Measurements from ENCODE around the gene JUN. TPM values are rescaled to one million over a fixed set of nuclear protein-coding genes. Genes with fewer than 3 reads are reported as not detected.

Gene JUN
- total and polyA plus RNA-seq, 2 experiments from 2014 or later, result 23.3 to 28.5 TPM

DNA sequence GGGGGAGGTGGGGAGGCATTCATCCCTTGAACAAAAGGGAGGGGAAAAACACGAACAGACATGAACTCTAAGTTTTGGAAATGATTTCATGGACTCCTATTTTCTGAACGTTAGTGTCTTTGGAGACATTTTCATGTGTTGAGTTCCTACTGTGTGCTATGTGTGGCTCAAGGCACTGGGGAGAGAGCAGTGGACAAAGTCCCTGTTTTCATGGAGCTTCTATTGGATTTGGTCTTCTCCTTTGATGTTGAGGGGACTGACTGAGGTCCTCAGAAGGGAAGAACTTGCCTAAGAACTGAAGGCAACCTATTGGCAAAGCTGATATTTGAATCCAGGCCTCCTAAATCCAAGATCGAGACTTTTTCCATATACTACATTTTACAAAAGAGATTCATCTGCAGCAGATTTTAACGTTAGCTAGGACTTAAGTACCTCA lies 30.4 kb downstream of the JUN start:
- Histone ChIP-seq H3K4me2 (no peak overlapping the region), H3K36me3 (ENCODE audit: insufficient read depth) (no peaks in the 10 kb centered on the region), H2AFZ (peak overlapping the region; percentile 47; the same call in 1 of the 2 replicates), H3K4me1 (ENCODE audit: insufficient read depth) (peaks cover 10% of the 10 kb centered on the region; the same call in 1 of the 2 replicates), H3K9me2 (ENCODE audit: insufficient read depth) (peaks cover 13% of the 10 kb centered on the region; the same call in 1 of the 2 replicates), H3K79me2 (replicated peaks; ENCODE audit: insufficient read depth) (no peaks in the 10 kb centered on the region), H3K27me3 (ENCODE audit: insufficient read depth) (no peaks in the 10 kb centered on the region), H4K20me1 (replicated peaks; ENCODE audit: insufficient read depth) (no peaks in the 10 kb centered on the region), H3F3A (replicated peaks; ENCODE audit: low read depth) (no peaks in the 10 kb centered on the region), H3K27ac (ENCODE audit: low read depth) (no peak overlapping the region), H3K4me3 (no peak overlapping the region)
- Mint-ChIP-seq H3K4me3 (no peak overlapping the region), H3K4me1 (peaks cover 10% of the 10 kb centered on the region), H3K36me3 (ENCODE audit: low read depth) (no peaks in the 10 kb centered on the region), H3K9me3 (no peaks in the 10 kb centered on the region), H3K27ac (no peak overlapping the region), H3K27me3 (ENCODE audit: insufficient read depth, low read depth, poor library complexity) (no peaks in the 10 kb centered on the region)
- ATAC-seq, result no peak
- TF ChIP-seq, protein P1, sequence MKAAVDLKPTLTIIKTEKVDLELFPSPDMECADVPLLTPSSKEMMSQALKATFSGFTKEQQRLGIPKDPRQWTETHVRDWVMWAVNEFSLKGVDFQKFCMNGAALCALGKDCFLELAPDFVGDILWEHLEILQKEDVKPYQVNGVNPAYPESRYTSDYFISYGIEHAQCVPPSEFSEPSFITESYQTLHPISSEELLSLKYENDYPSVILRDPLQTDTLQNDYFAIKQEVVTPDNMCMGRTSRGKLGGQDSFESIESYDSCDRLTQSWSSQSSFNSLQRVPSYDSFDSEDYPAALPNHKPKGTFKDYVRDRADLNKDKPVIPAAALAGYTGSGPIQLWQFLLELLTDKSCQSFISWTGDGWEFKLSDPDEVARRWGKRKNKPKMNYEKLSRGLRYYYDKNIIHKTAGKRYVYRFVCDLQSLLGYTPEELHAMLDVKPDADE (IDR thresholded peaks at IDR 0.05), result no peak
- no peak for TF ChIP-seq POLR2AphosphoS5 (IDR thresholded peaks at IDR 0.05; ENCODE audit: low read depth)
- TF ChIP-seq ZNF331 (CRISPR knock-in tag; IDR thresholded peaks at IDR 0.05; ENCODE audit: low read depth), result no peak
- TF ChIP-seq STAT1 (IDR thresholded peaks at IDR 0.05; ENCODE audit: unreplicated experiment), result no peak
- no peak for TF ChIP-seq ZNF114 (CRISPR knock-in tag; IDR thresholded peaks at IDR 0.05)
- no peak for TF ChIP-seq EZH2 (IDR thresholded peaks at IDR 0.05; ENCODE audit: low read depth, unreplicated experiment)
- TF ChIP-seq, protein P2, sequence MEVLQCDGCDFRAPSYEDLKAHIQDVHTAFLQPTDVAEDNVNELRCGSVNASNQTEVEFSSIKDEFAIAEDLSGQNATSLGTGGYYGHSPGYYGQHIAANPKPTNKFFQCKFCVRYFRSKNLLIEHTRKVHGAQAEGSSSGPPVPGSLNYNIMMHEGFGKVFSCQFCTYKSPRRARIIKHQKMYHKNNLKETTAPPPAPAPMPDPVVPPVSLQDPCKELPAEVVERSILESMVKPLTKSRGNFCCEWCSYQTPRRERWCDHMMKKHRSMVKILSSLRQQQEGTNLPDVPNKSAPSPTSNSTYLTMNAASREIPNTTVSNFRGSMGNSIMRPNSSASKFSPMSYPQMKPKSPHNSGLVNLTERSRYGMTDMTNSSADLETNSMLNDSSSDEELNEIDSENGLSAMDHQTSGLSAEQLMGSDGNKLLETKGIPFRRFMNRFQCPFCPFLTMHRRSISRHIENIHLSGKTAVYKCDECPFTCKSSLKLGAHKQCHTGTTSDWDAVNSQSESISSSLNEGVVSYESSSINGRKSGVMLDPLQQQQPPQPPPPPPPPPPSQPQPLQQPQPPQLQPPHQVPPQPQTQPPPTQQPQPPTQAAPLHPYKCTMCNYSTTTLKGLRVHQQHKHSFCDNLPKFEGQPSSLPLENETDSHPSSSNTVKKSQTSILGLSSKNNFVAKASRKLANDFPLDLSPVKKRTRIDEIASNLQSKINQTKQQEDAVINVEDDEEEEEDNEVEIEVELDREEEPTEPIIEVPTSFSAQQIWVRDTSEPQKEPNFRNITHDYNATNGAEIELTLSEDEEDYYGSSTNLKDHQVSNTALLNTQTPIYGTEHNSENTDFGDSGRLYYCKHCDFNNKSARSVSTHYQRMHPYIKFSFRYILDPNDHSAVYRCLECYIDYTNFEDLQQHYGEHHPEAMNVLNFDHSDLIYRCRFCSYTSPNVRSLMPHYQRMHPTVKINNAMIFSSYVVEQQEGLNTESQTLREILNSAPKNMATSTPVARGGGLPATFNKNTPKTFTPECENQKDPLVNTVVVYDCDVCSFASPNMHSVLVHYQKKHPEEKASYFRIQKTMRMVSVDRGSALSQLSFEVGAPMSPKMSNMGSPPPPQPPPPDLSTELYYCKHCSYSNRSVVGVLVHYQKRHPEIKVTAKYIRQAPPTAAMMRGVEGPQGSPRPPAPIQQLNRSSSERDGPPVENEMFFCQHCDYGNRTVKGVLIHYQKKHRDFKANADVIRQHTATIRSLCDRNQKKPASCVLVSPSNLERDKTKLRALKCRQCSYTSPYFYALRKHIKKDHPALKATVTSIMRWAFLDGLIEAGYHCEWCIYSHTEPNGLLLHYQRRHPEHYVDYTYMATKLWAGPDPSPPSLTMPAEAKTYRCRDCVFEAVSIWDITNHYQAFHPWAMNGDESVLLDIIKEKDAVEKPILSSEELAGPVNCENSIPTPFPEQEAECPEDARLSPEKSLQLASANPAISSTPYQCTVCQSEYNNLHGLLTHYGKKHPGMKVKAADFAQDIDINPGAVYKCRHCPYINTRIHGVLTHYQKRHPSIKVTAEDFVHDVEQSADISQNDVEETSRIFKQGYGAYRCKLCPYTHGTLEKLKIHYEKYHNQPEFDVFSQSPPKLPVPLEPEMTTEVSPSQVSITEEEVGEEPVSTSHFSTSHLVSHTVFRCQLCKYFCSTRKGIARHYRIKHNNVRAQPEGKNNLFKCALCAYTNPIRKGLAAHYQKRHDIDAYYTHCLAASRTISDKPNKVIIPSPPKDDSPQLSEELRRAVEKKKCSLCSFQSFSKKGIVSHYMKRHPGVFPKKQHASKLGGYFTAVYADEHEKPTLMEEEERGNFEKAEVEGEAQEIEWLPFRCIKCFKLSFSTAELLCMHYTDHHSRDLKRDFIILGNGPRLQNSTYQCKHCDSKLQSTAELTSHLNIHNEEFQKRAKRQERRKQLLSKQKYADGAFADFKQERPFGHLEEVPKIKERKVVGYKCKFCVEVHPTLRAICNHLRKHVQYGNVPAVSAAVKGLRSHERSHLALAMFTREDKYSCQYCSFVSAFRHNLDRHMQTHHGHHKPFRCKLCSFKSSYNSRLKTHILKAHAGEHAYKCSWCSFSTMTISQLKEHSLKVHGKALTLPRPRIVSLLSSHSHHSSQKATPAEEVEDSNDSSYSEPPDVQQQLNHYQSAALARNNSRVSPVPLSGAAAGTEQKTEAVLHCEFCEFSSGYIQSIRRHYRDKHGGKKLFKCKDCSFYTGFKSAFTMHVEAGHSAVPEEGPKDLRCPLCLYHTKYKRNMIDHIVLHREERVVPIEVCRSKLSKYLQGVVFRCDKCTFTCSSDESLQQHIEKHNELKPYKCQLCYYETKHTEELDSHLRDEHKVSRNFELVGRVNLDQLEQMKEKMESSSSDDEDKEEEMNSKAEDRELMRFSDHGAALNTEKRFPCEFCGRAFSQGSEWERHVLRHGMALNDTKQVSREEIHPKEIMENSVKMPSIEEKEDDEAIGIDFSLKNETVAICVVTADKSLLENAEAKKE (CRISPR knock-in tag; IDR thresholded peaks at IDR 0.05), result no peak
- no peak for TF ChIP-seq CREB1 (CRISPR knock-in tag; IDR thresholded peaks at IDR 0.05; ENCODE audit: low read depth)
- TF ChIP-seq, protein P3, sequence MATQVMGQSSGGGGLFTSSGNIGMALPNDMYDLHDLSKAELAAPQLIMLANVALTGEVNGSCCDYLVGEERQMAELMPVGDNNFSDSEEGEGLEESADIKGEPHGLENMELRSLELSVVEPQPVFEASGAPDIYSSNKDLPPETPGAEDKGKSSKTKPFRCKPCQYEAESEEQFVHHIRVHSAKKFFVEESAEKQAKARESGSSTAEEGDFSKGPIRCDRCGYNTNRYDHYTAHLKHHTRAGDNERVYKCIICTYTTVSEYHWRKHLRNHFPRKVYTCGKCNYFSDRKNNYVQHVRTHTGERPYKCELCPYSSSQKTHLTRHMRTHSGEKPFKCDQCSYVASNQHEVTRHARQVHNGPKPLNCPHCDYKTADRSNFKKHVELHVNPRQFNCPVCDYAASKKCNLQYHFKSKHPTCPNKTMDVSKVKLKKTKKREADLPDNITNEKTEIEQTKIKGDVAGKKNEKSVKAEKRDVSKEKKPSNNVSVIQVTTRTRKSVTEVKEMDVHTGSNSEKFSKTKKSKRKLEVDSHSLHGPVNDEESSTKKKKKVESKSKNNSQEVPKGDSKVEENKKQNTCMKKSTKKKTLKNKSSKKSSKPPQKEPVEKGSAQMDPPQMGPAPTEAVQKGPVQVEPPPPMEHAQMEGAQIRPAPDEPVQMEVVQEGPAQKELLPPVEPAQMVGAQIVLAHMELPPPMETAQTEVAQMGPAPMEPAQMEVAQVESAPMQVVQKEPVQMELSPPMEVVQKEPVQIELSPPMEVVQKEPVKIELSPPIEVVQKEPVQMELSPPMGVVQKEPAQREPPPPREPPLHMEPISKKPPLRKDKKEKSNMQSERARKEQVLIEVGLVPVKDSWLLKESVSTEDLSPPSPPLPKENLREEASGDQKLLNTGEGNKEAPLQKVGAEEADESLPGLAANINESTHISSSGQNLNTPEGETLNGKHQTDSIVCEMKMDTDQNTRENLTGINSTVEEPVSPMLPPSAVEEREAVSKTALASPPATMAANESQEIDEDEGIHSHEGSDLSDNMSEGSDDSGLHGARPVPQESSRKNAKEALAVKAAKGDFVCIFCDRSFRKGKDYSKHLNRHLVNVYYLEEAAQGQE (IDR thresholded peaks at IDR 0.05; ENCODE audit: unreplicated experiment), result no peak
- TF ChIP-seq, protein P4, sequence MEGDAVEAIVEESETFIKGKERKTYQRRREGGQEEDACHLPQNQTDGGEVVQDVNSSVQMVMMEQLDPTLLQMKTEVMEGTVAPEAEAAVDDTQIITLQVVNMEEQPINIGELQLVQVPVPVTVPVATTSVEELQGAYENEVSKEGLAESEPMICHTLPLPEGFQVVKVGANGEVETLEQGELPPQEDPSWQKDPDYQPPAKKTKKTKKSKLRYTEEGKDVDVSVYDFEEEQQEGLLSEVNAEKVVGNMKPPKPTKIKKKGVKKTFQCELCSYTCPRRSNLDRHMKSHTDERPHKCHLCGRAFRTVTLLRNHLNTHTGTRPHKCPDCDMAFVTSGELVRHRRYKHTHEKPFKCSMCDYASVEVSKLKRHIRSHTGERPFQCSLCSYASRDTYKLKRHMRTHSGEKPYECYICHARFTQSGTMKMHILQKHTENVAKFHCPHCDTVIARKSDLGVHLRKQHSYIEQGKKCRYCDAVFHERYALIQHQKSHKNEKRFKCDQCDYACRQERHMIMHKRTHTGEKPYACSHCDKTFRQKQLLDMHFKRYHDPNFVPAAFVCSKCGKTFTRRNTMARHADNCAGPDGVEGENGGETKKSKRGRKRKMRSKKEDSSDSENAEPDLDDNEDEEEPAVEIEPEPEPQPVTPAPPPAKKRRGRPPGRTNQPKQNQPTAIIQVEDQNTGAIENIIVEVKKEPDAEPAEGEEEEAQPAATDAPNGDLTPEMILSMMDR (conservative IDR thresholded peaks at IDR 0.05; ENCODE audit: low read depth in 2 of 2), result no peak
- no peak for TF ChIP-seq EZH2phosphoT487 (IDR thresholded peaks at IDR 0.05; ENCODE audit: unreplicated experiment)
- no peak for TF ChIP-seq JUNB (IDR thresholded peaks at IDR 0.05; ENCODE audit: unreplicated experiment)
- TF ChIP-seq NANOG (IDR thresholded peaks at IDR 0.05; ENCODE audit: borderline replicate concordance), result no peak
- DNase-seq (ENCODE audit: low spot score), result no peak

All from GM23338 (cell line).